Keratinocyte (primary cell): ENCODE results near the gene MYO9A.

Experiments used
- CTCF ChIP-seq, 3 experiments: IDR thresholded peaks in 1 of 3; conservative IDR thresholded peaks in 1 of 3; optimal IDR thresholded peaks in 1 of 3; 2 replicates in 2 of 3; 3 replicates in 1 of 3; pipeline versions ENCODE3 to v1.5.1; 2011; ENCODE audit warnings: low read length in 3 of 3, mild to moderate bottlenecking in 3 of 3, moderate library complexity in 2 of 3, control low read depth in 1 of 3, inconsistent platforms in 1 of 3; ENCODE audit not compliant: insufficient read depth in 2 of 3; ENCODE audit errors: extremely low read depth in 1 of 3
- EZH2 ChIP-seq: IDR thresholded peaks from one replicate; pipeline ENCODE4 v1.6.1; 2012; ENCODE audit warnings: inconsistent platforms, mild to moderate bottlenecking, low read length, moderate library complexity

GRCh38 chr15:71945012-71945411 lies 172.9 kb downstream of the MYO9A start:
- TF ChIP-seq CTCF (optimal IDR thresholded peaks at IDR 0.05 in 1 of 3, IDR thresholded peaks at IDR 0.05 in 1 of 3, conservative IDR thresholded peaks at IDR 0.05 in 1 of 3; ENCODE audit: extremely low read depth in 1 of 3, insufficient read depth in 2 of 3, low read length in 3 of 3) = no peak
- TF ChIP-seq EZH2 = no peak
